Measurements from ENCODE around the gene AP1M1.

Gene AP1M1

DNA sequence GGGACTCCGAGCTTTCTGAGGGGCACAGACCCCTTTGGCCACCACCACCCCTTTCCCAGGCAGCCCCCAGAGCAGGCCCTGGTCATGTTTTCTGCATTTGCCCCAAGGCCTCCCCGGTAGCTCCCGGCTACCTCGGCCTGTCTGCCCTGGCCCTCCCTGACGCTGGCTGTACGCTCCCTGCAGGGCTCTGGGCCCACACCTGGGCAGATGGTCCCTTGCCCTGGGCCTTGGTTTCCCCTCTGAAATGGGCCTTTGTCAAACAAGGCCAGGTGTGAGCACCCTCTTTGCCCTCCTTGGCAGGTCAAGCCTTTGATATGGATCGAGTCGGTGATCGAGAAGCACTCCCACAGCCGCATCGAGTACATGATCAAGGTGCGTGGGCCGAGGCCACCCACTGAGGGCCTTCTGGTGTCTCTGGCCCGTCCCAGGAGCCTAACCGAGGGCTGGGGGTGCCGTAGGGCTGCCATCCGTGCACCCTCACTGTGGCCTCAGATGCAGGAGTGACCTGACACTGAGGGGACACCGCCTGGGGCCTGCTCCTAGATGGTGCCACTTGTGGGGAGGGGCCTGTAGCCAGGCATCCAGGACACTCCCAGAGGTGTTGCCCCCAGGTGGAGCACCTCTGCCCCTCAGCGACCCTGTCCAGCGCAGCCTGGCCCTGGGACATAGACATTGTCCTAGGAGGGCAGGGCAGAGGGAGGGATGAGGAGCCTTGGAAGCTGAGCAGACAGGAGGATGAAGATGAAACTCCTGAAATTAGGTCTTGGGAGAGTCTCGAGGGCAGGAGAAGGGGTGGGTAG is 30.3 kb downstream of the AP1M1 start:
- no peaks in the 10 kb centered on the region for H3K36me3 ChIP-seq (ENCODE audit: control insufficient read depth, insufficient read depth, low read length)
- H3K27ac ChIP-seq, result no peak overlapping the region

DNA sequence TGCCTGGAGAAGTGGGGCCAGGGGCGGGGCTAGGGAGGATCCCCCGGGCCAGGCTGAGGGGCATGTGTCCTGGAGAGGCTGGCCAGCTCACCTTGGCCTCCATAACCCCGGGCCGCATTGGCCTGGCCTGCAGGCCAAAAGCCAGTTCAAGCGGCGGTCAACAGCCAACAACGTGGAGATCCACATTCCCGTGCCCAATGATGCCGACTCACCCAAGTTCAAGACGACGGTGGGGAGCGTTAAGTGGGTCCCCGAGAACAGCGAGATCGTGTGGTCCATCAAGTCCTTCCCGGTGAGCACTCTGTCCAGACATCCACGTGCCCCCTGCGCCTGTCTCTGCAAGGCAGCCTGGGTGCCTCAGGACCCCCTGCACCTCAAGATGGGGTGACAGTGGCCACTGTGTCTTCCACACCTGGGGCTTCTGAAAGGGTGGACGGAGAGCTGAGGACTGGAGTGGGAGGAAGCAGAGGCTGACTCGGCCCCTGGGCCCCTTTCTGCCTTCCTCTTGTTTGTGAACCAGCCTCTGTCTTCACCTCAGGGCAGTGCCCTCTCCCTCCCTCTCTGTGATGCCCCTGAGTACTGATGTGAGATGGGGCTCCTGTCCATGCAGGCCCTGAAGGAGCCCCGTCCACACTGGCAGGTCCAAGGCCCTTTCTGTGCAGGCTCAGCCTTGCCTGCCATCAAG is 31.1 kb downstream of the AP1M1 start:
- Histone ChIP-seq H3K27ac (no peak overlapping the region), H3K36me3 (ENCODE audit: control insufficient read depth, insufficient read depth, low read length) (no peaks in the 10 kb centered on the region), H3K79me2 (peaks cover 7% of the 10 kb centered on the region), H3K4me1 (no peaks in the 10 kb centered on the region), H3K4me3 (ENCODE audit: low read depth, low read length) (no peak overlapping the region), H3K9ac (no peak overlapping the region), H2AFZ (no peak overlapping the region), H3K9me3 (ENCODE audit: control insufficient read depth, low read length) (no peaks in the 10 kb centered on the region), H3K27me3 (ENCODE audit: control insufficient read depth, insufficient read depth, low read length) (no peaks in the 10 kb centered on the region), H3K4me2 (ENCODE audit: low read length) (no peak overlapping the region)
- TF ChIP-seq CTCF (IDR thresholded peaks at IDR 0.05), result no peak

More for the DNA sequence above, 30.3 kb downstream of the AP1M1 start:
- H3K4me3 ChIP-seq (ENCODE audit: low read depth, low read length), result no peak overlapping the region
- no peaks in the 10 kb centered on the region for H3K9me3 ChIP-seq (ENCODE audit: control insufficient read depth, low read length)
- H3K9ac ChIP-seq, result no peak overlapping the region
- no peak overlapping the region for H3K4me2 ChIP-seq (ENCODE audit: low read length)
- H3K79me2 ChIP-seq, result peaks cover 11% of the 10 kb centered on the region
- no peaks in the 10 kb centered on the region for H3K4me1 ChIP-seq
- no peak for TF ChIP-seq CTCF (IDR thresholded peaks at IDR 0.05)
- H3K27me3 ChIP-seq (ENCODE audit: control insufficient read depth, insufficient read depth, low read length), result no peaks in the 10 kb centered on the region
- H2AFZ ChIP-seq, result no peak overlapping the region

DNA sequence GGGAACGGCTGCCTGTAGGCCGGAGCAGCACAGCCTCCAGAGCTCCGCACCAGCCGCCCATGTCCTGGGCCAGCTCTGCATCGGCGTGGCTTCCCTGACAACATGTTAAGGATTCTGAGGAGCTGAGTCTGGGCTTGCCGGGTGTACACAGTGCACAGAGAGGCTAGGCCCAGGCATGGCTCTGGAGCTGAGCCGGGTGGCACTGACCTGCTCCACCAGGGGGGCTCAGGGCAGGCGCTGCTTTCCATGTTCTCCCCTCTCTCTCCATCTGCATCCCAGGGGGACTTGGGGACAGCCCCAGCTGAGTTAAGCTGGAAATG is 31.6 kb downstream of the AP1M1 start:
- TF ChIP-seq CTCF (IDR thresholded peaks at IDR 0.05), result no peak
- H2AFZ ChIP-seq, result no peak overlapping the region
- H3K4me1 ChIP-seq, result no peaks in the 10 kb centered on the region
- no peaks in the 10 kb centered on the region for H3K9me3 ChIP-seq (ENCODE audit: control insufficient read depth, low read length)
- H3K9ac ChIP-seq, result no peak overlapping the region
- H3K4me2 ChIP-seq (ENCODE audit: low read length), result no peak overlapping the region
- H3K4me3 ChIP-seq (ENCODE audit: low read depth, low read length), result no peak overlapping the region
- no peak overlapping the region for H3K27ac ChIP-seq
- no peaks in the 10 kb centered on the region for H3K36me3 ChIP-seq (ENCODE audit: control insufficient read depth, insufficient read depth, low read length)
- peaks cover 2% of the 10 kb centered on the region for H3K79me2 ChIP-seq
- no peaks in the 10 kb centered on the region for H3K27me3 ChIP-seq (ENCODE audit: control insufficient read depth, insufficient read depth, low read length)

- Histone ChIP-seq H3K9ac (no peak overlapping the region), H3K36me3 (ENCODE audit: control insufficient read depth, insufficient read depth, low read length) (no peaks in the 10 kb centered on the region), H3K4me2 (ENCODE audit: low read length) (no peak overlapping the region), H3K4me3 (ENCODE audit: low read depth, low read length) (no peak overlapping the region), H3K9me3 (ENCODE audit: control insufficient read depth, low read length) (no peaks in the 10 kb centered on the region), H3K4me1 (no peaks in the 10 kb centered on the region), H2AFZ (no peak overlapping the region), H3K27ac (no peak overlapping the region), H3K79me2 (no peaks in the 10 kb centered on the region), H3K27me3 (ENCODE audit: control insufficient read depth, insufficient read depth, low read length) (no peaks in the 10 kb centered on the region)
- TF ChIP-seq CTCF (IDR thresholded peaks at IDR 0.05), result no peak
These were observed 34.4 kb downstream of the AP1M1 start for GRCh38 chr19:16232127-16232526.

Measured in parathyroid adenoma (tissue), 2 donors.